Mononuclear cell (primary cell): ENCODE results near the gene MZT2B. TPM values are rescaled to one million over a fixed set of nuclear protein-coding genes. Genes with fewer than 3 reads are reported as not detected.
"Not testable (repeated sequence)": the region's sequence is repeated elsewhere in the genome, so short reads cannot be mapped to it uniquely, and the experiment has no call there.

Experiments used
- H3K27me3 ChIP-seq: 2 replicates; pipeline ENCODE4 v1.6.0; 2011; ENCODE audit warnings: low read length, control low read depth; ENCODE audit not compliant: insufficient read depth
- H3K4me1 ChIP-seq: 2 replicates; pipeline ENCODE4 v1.5.1; 2011; ENCODE audit warnings: mild to moderate bottlenecking, low read length, control low read depth; ENCODE audit not compliant: insufficient read depth
- H3K4me3 ChIP-seq: 2 replicates; pipeline ENCODE4 v1.5.1; 2011; ENCODE audit warnings: mild to moderate bottlenecking, low read length, moderate library complexity
- H3K9me3 ChIP-seq: 2 replicates; pipeline ENCODE4 v1.5.1; 2011; ENCODE audit warnings: low read depth, mild to moderate bottlenecking, control low read depth, low read length
- total RNA-seq: library from RNA; depleted of rRNA; stranded (reverse); fragments of >200 nt; gene quantifications from one replicate; pipeline ENCODE4 v1.2.3, GENCODE V29; 2012

Gene MZT2B
- total RNA-seq, 1 donor = 73.1 TPM

DNA sequence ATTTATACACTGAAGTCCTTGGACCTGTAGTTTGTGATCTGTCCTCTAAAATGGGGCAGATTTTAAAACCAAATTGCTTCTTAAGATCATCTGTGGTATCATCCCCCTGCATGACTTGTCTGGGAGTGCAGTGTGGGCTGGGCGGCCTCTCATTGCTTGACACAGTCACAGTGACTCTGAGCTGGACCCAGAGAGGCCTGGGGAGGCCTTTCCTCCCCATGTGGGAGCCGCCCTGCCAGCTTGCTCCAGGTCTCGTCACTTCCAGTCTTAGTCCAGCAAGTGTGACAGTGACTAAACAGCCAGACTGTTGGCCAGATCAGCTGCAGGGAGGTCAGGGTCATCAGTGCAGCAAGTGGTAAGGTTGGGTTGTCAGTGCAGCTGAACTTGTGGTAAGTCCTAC is 21.1 kb downstream of the MZT2B start:
- not testable (repeated sequence) for H3K4me3 ChIP-seq, H3K9me3 ChIP-seq, H3K27me3 ChIP-seq, H3K4me1 ChIP-seq

DNA sequence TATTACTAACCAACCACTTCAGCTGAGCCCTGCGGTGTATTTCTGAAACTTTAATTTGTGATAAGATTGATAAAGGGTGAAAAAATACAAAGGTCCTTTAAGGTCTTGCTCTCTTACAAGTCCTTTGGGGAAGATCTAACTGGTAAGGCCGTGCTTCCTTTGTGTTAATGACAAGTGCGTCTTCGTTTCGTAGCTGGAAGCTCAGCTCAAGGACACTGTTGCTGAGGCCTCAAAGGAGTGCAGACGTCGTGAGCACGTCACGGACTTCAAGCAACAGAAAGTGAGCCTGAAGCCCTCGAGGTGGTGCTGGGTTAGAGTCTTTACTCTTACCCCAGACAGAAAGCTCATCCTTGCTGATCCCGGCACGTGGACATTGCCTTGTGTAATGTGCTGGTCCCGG is 25.0 kb downstream of the MZT2B start:
- not testable (repeated sequence) for H3K9me3 ChIP-seq, H3K4me1 ChIP-seq, H3K4me3 ChIP-seq, H3K27me3 ChIP-seq

DNA sequence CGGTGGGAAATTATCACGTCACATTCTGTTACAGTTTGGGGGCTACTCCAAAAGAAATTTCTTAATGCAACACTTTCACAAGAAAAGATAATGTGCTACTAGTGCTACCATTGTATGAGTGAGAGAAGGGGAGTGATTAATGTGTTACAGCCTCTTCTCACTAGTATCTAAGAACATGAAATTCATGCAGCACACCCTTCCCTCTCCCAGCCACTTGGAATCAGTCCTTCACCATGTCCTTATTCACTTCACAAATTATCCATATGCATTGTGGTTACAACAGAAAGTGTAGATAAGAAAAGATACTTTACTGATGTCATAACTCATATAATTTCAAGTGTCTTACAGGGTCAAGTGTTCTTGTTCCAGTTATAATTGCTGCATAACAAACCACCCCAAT is 37.1 kb downstream of the MZT2B start:
- H3K9me3 ChIP-seq, H3K4me1 ChIP-seq, H3K27me3 ChIP-seq, H3K4me3 ChIP-seq: not testable (repeated sequence)

- not testable (repeated sequence) for H3K27me3 ChIP-seq, H3K4me3 ChIP-seq, H3K9me3 ChIP-seq, H3K4me1 ChIP-seq
Measured at GRCh38 chr2:130220505-130220904, 38.4 kb downstream of the MZT2B start.

- H3K9me3 ChIP-seq, H3K27me3 ChIP-seq, H3K4me1 ChIP-seq, H3K4me3 ChIP-seq: not testable (repeated sequence)
Measured at GRCh38 chr2:130222523-130222922, 40.5 kb downstream of the MZT2B start.

- H3K27me3 ChIP-seq = not testable (repeated sequence)
Measured at GRCh38 chr2:130228005-130228404, 45.9 kb downstream of the MZT2B start.

DNA sequence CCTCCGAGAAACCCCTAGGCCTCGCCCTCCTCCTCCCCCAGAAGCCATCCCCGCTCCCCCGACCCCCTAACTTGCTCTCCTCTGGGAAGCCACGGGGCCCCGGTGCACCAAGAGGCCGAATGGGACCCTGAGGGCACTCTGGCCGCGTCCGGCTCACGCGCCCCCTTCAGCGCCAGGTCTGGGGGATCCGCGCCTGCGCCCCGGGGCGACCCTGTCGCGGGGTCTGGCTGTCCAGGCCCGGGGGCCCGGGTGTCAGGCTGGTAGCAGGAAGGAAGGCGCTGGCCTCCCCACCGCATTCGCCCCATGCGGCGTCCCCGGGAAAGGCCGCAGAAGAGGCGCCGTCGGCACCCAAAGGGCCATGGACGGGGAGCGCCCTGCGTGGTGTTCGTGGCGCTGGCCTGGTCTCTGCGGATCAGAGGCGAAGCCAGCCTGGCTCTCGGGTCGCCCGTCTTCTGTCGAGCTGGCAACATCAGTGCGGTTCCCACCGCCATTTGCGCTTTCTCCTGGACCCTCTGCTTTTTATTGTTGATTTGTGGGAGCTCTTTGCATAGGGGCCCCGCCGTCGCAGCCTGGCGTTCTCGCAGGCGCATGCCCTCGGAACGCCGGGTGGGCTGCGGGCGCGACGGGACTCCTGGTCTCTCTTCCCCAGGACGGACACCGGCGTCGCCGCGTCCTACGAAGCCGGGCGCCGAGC is 46.6 kb downstream of the MZT2B start:
- not testable (repeated sequence) for H3K27me3 ChIP-seq, H3K9me3 ChIP-seq, H3K4me1 ChIP-seq, H3K4me3 ChIP-seq

More at GRCh38 chr2:130228005-130228404, 45.9 kb downstream of the MZT2B start:
- H3K4me1 ChIP-seq, H3K4me3 ChIP-seq, H3K9me3 ChIP-seq: not testable (repeated sequence)

GRCh38 chr2:130229161-130229510 is 47.1 kb downstream of the MZT2B start:
- H3K27me3 ChIP-seq, H3K4me3 ChIP-seq, H3K4me1 ChIP-seq: not testable (repeated sequence)

DNA sequence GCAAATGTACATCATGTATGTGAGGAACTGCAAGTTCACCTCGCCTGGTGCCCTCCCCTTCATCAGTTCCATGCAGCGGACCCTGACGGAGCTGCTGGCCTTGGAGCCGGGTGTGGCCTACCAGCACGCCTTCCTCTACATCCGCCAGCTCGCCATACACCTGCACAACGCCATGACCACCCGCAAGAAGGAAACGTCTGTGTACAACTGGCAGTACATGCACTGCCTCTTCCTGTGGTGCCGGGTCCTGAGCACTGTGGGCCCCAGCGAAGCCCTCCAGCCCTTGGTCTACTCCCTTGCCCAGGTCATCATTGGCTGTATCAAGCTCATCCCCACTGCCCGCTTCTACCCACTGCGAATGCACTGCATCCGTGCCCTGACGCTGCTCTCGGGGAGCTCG is 48.3 kb downstream of the MZT2B start:
- H3K4me1 ChIP-seq, H3K4me3 ChIP-seq, H3K27me3 ChIP-seq, H3K9me3 ChIP-seq: not testable (repeated sequence)

More at GRCh38 chr2:130229161-130229510, 47.1 kb downstream of the MZT2B start:
- H3K9me3 ChIP-seq = not testable (repeated sequence)

- not testable (repeated sequence) for H3K9me3 ChIP-seq, H3K27me3 ChIP-seq, H3K4me3 ChIP-seq, H3K4me1 ChIP-seq
Measured at GRCh38 chr2:130230907-130231306, 48.8 kb downstream of the MZT2B start.

DNA sequence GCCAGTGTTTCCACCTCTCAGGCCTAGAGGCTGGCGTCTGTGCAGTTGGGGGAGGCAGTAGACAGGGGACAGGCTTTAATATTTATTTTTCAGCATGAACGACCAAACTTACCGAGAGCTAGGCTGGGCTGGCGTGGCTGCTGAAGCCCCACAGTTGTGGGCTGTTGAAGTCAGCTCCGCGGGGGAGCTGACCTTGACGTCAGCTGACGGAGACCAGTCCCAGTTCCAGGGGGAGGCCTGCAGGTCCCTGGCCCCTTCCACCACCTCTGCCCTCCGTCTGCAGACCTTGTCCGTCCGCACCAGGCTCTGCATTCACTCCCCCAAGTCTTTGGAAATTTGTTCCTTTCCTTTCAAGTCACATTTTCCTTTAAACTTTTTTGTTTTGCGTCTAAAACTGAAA is 49.6 kb downstream of the MZT2B start:
- Histone ChIP-seq H3K9me3 (no peaks in the 10 kb centered on the region), H3K4me3 (no peak overlapping the region), H3K4me1 (no peaks in the 10 kb centered on the region)

DNA sequence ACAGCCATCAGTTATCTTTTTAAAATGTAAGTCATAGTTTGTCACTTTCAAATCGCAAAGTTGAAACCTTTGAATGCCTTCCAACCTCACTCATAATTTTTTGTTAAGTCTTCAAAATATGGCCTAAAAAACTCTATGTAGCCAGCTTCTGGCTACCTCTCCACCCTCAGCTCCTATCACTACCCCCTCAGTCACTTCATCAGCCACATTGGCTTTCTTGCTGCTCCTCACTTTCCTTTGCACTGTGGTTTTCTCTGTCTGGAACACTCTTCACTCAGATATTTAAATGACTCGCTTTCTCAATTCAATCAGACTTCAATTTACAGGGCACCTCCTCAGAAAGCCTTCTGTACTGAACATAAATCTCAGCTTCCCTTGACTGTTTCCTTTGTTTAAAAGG is 51.0 kb downstream of the MZT2B start:
- not testable (repeated sequence) for H3K27me3 ChIP-seq, H3K9me3 ChIP-seq, H3K4me3 ChIP-seq, H3K4me1 ChIP-seq

More for the DNA sequence above, 49.6 kb downstream of the MZT2B start:
- H3K27me3 ChIP-seq = no peaks in the 10 kb centered on the region

- H3K4me1 ChIP-seq, H3K27me3 ChIP-seq, H3K4me3 ChIP-seq, H3K9me3 ChIP-seq: not testable (repeated sequence)
Measured at GRCh38 chr2:130239581-130239980, 57.5 kb downstream of the MZT2B start.

Other genes with a start within 250 kb of the MZT2B start
- gene RAB6C, start 202.6 kb upstream of the MZT2B start, total RNA-seq = 0.10 TPM
- gene POTEF, start 53.0 kb upstream of the MZT2B start, total RNA-seq = not detected
- 0.10 TPM for gene CCDC74B, start 37.1 kb upstream of the MZT2B start, total RNA-seq
- gene SMPD4, start 660 bp upstream of the MZT2B start, total RNA-seq = 34.6 TPM
- not detected for gene TUBA3E, start 16.2 kb downstream of the MZT2B start, total RNA-seq
- 55.6 TPM for gene IMP4, start 160.6 kb downstream of the MZT2B start, total RNA-seq
- 68.2 TPM for gene PTPN18, start 173.8 kb downstream of the MZT2B start, total RNA-seq